A549 treated with CpdA at 1 μM for 4 hours (cell line): ENCODE results near the gene NHLRC1. TPM values are rescaled to one million over a fixed set of nuclear protein-coding genes. Genes with fewer than 3 reads are reported as not detected.

Experiments used
- total RNA-seq: library from RNA; stranded (reverse); fragments of 200-300 nt; extraction: Qiagen RNA extraction; gene quantifications from 5 replicates; pipeline ENCODE4 v1.2.3, GENCODE V29; 2022; ENCODE audit warnings: low read depth

Gene NHLRC1
- 1.5 to 2.2 TPM (median 1.8 TPM) in 5 replicates for total RNA-seq

GRCh38 chr6:18122128-18123093, at the start of gene NHLRC1:
Gene NHLRC1 (minus strand): TSS chr6:18122677. CDS start chr6:18122606, 71 bp downstream.

GRCh38 chr6:18155150-18155863, 32.8 kb upstream of the NHLRC1 start, which contains the start of gene KDM1B:
Gene KDM1B (plus strand): TSS chr6:18155422. CDS start chr6:18159896, 4,474 bp downstream.

GRCh38 chr6:18154507-18155149, 32.2 kb upstream of the NHLRC1 start, which contains the start of gene TPMT:
Gene TPMT (minus strand): TSS chr6:18155077. CDS start chr6:18149127, 5,950 bp downstream.

Other genes starting within 250 kb of the NHLRC1 start
- 20.1 to 25.2 TPM (median 22.7 TPM) in 5 replicates for gene KIF13A, start 135.0 kb downstream of the NHLRC1 start, total RNA-seq
- gene TPMT, start 32.4 kb upstream of the NHLRC1 start, total RNA-seq, result 5.8 to 7.1 TPM (median 6.3 TPM) in 5 replicates
- gene KDM1B, start 32.7 kb upstream of the NHLRC1 start, total RNA-seq, result 7.6 to 8.7 TPM (median 8.3 TPM) in 5 replicates
- 75.4 to 128 TPM (median 90.9 TPM) in 5 replicates for gene DEK, start 141.9 kb upstream of the NHLRC1 start, total RNA-seq